GM19397 (cell line): ENCODE data around the gene APOD.
"Not testable (repeated sequence)": the region's sequence is repeated elsewhere in the genome, so short reads cannot be mapped to it uniquely, and the experiment has no call there.

Experiments
- ATAC-seq: cut with Tn5 transposase; IDR thresholded peaks from one replicate; pipeline ENCODE4 v1.9.1; 2021; ENCODE audit warnings: mild to moderate bottlenecking, moderate library complexity; ENCODE audit not compliant: unreplicated experiment

The APOD gene

DNA sequence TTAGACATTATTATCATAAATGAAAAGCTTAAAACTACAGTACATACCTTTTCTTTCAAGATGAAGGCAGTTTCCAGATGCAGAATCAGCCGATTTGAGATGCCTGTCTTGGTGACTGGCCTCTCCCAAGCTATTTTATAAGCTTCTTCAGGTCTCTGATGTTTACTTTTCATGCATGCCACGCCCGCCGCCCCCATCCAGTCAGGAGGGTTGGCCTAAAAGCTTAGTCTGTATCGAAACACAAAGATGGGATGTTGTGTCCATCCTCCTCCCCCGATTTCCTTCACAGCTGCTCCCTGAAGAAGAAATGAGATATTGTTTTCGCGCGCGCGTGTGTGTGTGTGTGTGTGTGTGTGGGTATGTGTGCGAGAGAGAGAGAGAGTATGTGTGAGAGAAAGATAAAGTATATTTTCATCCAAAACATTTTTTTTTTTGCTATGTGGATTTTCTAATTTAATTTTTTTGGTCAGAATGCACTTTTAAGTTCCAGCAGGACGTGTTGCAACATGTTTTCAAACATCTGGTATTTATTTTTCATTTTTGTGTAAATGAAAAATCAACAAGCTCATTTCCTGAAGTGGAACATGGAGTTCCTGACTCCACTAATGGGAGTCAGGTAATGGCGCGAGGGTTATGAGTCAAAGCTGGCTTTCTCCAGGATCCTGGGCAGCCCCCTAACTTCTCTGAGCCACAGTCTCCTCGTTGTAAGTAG, at the start of gene APOD:
TSS of gene APOD (minus strand) at position 110 of the 712 bp plus-strand sequence. CDS start 4,479 bp downstream, outside the sequence.
- no peak for ATAC-seq

DNA sequence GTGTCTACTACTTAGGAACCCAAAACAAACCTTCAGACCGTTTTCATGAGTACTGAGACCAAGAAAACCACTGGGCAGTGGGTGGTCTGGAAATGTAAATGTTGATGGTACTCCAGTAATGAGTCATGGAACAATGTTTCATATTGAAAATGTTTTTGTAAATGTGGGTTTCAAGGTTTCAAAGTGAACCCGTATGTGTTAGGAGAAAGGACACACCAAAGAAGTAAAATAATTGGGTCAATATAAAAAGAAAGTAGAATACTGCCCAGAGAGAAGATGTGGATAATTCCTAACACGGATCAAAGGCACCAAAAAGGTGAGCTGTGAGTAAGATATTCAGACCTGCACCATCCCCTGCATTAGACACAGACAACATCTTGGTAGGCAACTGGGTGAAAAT, 49.6 kb upstream of the APOD start:
- not testable (repeated sequence) for ATAC-seq

DNA sequence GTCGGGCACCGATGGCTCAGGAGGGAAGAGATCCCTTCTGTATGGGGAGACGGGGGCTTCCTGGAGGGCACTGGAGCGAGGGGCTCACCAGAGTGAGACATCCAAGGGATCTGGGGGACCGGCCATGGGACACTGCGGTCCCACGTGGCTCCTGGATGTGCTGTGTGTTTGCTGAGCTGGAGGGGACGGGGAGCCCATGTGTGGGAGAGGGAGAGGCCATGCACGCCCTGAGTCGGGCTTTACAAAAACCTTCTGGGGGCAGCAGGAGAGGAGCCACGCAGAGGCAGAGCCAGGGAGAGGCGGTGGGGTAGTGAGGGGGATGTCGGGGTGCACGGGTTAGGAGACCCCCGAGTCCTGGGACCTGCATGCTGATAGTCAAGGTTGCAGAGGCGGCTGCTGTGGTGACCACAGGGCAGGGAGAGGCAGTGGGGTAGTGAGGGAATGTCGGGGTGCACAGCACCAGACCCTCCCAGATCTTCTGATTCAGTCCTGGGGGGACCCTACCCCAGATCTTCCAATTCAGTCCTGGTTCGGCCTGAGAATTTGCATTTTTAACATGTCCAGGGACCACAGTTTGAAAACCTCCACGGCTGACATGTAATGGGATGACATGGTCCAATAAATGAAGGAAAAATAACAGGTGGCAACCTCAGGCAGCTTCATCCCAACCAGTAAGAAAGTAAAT, 48.9 kb upstream of the APOD start:
- ATAC-seq = not testable (repeated sequence)

DNA sequence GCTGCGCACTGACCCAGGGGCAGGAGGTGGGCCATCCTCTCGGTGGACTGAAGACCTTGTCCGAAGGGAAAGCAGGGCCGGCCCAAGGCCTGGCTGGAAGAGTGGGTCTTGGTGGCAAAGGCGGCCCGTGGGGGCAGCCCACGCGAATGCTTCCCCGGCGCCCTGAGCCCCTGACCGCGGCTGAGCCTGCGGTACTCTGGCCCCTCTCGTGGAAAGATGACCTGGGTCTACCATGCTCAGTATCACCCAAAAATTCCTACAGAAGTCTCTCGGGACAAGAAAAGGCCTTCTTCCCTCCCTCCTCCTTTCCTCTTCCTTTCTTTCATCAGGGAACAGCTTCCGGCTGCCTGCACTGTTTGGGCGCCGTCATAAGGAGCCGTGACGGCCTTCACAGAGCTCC, 48.3 kb upstream of the APOD start:
- ATAC-seq = not testable (repeated sequence)

DNA sequence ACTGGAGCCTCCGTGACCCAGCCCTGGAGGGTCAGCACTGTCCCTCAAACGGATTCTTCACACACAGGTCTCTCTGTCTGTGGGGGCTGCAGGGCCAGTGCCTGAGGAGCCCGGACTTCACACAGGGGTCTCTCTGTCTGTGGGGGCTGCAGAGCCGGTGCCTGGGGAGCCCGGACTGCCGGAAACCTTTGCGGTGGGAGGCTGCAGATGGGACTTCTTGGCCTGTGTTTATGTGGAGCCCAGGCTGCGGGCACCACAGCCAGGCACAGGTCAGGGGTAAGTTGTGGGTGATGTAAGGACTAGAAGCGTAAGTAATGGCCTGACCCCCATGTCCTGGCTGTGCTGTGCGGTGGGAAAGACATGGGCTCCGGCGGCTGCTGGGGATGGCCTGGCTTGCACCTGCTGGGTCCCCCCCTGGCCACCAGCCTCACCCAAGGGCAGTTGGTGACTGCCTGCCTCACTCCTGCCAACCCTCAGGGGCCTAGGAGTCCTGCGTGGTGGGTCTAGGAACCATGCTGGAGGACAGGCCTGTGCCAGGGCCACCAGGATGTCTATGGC, 47.3 kb upstream of the APOD start:
- not testable (repeated sequence) for ATAC-seq

DNA sequence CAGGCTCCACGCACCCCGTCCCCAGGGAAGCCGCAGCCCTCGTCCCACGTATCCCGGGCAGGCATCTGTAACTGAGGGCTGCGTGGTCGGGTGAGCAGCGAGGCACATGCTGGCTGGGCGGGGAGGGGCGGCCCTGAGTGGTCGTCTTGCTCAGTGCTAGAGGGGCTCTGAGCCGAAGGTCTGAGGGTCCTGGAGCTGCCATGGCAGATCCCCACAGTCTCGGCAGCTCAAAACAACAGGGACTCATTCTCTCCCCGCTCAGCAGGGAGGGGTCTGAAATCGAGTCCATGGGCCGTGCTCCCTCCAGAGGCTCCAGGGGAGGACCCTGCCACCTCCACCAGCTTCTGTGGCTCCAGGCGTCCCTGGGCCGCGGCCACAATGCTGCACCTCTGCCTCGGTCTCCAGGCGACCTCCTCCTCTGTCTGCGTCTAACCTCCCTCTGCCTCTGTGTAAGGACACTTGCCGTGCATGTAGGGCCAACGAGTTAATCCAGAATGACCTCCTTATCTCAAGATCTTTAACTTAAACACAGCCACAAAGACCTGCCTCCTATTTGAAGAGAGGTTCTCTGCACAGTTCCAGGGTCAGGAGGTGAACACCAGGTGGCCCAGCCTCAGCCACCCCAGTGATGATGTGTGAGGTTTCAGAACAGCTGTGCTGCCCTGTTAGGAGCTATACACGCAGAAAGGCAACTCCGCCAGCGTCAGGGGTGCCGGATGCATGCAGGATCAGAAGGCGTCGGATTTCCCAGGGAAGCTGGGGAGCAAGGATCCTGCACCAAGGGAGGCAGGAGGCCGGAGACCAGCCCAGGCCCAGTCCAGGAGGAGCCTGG, 46.6 kb upstream of the APOD start:
- not testable (repeated sequence) for ATAC-seq

DNA sequence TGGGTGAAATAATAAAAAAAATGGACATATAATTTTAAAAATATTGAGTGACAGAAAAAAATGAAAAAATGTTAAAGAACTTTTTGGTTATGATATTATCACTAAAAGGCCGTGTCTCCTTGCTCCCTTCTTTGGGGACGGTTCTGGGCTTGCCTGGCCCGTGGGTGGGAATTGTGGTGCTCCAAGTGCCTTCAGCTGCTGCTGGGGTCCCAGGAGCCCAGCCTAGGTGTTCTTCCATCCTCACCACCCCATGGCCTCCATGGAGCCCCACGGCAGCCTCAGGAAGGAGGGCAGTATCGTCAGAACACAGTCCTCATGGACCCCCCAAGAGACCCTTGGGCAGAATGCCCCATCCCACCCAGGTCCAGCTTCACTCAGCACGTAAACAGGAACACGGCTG, 45.9 kb upstream of the APOD start:
- ATAC-seq = not testable (repeated sequence)

DNA sequence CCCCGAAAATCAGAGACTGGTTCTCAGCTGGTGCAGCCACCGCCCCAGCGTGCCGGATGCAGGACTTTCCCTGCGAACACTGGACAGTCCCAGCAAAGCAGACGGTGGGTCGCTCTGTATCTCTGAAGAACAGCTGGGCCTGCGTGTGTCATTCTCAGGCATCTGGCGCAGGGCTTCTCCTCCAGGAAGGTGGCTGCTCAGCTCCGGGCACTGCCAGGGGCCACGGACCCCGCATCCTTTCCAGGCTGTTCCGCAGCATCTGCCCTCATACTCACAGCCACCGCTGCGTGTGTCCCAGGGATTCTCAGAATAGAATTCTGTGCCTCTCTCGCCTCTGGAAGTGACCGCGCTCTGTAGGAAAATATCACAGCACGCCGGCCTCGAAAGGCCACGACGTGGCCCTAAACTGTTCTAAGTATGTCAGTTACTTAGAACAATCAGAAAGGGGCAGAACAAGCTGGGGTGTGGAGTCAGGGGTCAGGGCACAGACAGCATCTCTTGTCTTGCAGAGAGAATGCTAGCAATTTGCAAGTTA, 44.7 kb upstream of the APOD start:
- ATAC-seq = not testable (repeated sequence)

DNA sequence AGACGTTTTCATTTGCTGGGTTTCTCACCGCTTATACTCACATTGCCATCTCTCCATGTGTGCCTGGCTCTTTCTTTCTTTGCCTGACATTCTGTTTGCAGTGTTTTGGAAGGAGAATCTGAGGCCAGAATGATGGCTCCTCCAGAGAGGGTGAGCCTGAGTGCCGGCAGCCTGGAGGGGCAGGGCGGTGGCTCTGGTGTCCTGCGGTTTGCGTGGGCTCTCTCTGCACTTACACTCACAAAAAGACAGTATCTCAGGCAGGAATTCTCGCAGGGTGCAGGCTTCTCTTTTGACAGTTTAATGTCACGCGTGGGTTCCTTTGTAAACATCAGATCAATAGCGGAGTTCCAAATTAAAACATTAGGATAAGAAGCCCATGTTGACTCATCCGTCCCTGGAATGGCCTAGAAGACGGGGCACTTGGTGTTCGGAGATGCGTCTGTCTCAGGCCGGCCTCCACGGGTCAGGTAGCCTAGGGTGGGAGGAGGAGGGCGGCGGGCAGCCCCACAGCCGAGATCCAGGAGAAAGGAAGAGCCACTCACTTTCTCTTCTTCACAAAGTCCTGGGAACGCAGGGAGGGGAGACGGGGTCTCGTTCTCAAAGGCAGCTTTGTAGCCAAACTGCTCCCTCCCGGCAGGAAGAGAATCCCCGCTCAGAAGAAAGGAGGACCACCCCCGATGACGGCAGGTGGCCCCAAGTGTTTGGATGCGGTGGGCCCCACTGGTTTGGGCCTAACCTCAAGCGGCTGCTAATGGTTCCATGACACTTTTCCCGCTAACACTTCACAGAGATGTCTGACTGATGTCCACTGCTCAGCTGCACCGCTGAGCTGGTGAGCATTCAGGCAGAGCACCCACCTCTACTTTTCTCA, 44.0 kb upstream of the APOD start:
- not testable (repeated sequence) for ATAC-seq

DNA sequence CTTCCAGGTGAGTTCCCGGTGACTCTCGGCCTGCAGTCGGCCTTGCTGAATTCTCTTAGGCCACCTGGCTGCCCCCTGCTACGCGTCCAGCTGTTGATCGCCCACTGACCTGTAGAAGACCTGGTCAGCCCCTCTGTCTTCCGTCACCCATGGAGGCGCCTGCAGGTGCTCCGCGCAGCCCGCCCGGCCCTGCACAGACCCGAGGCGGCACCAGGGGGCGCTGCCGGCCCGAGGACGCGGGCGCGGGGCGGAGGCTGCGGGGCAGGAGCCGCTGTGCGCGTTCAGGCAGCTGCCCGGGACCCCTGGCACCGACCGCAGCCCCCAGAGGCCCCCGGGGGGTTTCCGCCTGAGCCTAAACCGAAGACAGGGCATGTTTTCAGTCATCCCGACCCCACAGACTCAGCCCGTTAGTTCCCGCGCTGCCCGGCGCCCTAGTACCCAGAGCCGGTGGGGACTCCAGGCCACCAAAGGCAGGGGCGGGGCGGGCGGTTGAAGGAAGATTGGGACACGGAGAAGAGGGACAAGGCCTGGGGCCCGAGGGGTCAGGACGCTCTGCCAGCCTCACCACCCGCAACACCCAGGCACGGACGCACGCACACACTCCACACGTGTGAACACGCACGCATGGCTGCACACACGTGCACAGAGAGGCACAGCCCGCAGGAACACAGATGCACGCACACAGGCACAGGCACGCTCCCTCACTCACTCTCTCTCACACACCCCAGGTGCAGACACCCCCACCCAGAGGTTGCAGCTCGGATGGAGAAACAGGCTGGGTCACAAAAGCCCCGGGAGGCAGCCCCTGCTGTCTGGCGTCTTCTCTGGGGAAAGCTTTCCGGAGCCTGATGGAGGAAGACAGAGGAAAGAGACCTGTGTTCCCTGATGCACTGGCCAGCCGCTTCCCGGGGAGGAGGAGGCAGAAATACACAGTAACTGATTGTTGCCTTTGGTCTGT, 41.1 kb upstream of the APOD start:
- peak; percentile 74 for ATAC-seq

DNA sequence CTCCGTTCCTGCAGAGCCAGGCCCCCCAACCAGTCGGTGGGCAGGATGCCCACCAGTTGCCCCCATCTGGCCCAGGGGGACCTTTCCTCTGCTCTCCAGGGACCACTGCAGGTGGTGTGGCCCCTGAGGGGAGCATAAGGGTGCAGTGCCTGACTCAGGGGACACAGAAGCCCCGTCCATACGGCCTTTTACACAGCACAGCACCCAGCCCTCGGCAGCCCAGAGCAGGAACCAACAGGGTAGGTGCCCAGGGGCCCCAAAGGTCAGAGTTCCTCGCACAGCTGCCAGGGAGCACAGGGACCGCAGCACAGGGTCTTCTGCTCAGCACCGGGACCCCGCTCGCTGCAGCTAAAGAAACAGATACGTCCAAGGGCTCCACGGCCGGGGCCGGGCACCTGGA, 40.4 kb upstream of the APOD start:
- peak; percentile 0 for ATAC-seq

DNA sequence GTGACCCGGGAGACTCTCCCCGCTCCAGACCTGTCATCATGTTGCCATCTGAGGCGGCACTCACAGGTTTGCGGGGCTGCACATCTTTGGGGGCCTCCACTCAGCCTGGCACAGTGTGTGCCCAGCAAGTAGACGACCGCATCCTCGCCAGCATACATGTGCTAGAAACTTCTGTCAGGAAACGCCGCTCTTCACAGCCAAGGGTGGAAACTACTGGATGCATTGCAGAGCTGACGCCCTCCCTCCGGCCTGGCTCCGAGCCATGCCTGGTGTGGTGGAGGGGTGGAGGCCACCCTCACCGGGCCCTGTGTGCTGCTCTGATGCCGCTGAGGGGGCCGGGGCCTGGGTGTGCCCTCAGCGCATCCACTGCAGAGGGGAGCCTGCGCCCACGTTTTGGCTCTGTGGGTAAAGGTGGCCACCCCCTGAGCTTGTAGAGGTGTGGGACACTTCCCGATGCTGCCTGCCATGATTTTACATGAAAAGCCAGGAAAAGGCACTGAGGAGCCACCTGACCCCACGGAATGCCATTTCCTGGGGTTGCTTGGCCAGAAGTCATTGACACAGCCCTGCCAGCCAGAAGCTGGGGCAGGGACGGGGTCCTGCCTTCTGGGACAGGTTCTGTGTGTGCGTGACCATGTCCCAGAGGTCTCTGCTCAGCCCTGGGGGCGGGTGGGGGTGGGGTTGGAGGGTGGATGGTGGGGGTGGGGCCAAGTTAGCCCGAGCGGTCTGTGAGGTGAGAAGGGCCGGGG, 39.7 kb upstream of the APOD start:
- ATAC-seq = not testable (repeated sequence)

DNA sequence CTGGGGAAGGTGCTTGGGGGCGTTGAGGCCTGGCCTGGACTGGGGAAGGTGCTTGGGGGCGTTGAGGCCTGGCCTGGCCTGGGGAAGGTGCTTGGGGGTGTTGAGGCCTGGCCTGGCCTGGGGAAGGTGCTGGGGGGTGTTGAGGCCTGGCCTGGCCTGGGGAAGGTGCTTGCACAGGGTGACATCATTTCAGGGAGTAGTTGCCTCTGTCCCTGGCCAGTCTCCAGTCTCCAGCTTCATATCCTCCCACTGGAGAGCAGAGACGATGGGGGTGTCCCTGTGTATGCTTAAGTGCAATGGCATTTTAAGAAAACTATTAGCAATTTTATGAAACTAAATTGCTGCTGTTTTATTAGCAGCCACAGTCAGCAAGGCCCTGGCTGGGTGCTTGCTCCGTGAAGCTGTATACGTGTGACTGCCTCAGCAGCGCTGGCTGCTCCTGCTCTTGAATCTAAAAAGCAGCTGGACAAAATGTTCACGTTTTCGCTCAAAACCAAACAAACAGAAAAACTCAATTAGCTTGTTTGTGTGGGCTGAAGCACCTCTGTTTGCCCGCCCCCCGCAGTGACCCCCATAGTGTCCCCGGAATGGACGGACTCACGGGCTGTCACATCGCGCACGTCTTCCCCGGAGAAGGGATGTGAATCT, 38.9 kb upstream of the APOD start:
- not testable (repeated sequence) for ATAC-seq

DNA sequence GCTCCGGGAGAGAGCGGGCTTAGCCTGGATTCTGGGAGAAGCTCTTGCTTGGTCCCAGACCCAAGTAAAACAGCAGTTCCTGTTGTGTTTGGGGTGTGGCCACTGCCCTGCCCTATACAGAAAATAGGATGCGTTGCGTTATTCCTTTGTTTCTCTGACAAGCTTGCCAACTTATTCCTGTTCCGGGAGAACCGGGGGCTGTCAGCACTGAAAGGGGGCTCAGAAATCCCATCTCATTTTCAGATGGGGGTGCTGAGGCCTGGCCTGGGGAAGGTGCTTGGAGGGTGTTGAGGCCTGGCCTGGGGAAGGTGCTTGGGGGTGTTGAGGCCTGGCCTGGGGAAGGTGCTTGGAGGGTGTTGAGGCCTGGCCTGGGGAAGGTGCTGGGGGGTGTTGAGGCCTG, 38.3 kb upstream of the APOD start:
- not testable (repeated sequence) for ATAC-seq

DNA sequence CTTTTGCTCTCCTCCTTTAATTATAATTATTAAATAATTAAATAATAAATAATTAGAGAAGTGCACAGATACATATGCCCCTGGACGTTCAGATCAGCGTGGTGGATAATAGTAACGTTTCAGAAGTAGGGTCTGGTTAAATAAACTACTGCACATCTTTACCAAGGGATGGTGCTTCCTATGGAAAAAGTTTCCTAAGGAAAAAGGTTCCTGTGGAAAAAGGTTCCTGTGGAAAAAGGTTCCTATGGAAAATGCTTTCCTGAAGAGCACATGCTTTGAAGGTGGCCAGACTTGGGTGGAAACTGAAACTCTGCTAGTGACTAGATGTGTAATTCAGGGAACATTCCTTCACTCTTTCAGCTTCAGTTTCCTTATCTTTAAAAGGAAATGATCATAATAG, 37.4 kb upstream of the APOD start:
- ATAC-seq = not testable (repeated sequence)

DNA sequence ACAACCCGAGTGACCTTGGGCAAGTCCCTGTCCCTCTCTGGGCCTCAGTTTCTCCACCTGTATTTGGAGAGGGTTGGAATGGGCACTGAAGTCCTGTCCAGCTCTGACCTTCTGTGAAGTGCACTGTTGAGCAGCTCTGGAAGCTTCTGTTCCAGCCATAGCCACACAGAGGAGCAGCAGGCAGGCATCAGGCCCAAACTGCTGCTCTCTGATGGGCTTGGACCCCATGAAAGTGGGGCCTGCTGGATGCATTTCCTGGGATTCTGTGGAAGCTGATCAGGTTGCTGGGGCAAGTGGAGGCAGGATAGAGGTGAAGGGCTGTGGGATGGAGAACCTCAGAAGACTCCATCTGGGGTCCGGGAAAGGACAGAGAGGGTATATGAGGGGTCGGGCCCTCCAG, 36.7 kb upstream of the APOD start:
- not testable (repeated sequence) for ATAC-seq

DNA sequence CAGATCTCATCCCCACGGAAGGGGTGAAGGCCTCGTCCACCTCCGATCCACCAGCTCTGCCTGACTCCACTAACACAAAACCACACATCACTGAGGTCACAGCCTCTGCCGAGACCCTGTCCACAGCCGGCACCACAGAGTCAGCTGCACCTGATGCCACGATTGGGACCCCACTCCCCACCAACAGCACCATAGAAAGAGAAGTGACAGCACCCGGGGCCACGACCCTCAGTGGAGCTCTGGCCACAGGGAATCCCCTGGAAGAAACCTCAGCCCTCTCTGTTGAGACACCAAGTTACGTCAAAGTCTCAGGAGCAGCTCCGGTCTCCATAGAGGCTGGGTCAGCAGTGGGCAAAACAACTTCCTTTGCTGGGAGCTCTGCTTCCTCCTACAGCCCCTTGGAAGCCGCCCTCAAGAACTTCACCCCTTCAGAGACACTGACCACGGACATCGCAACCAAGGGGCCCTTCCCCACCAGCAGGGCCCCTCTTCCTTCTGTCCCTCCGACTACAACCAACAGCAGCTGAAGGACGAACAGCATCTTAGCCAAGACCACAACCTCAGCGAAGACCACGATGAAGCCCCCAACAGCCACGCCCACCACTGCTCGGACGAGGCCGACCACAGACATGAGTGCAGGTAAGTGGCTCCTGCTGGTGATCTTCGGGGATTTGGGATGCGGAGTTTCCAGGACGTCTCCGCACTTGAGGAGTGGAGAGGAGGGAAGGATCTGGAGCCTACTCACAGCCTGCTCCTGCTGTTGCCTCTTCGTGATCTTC, 36.0 kb upstream of the APOD start:
- ATAC-seq = not testable (repeated sequence)
